Measurements from ENCODE around the gene SIX5. TPM values are rescaled to one million over a fixed set of nuclear protein-coding genes. Genes with fewer than 3 reads are reported as not detected.

Gene SIX5
- total RNA-seq, 1 donor from 2014 or later = 11.2 TPM

DNA sequence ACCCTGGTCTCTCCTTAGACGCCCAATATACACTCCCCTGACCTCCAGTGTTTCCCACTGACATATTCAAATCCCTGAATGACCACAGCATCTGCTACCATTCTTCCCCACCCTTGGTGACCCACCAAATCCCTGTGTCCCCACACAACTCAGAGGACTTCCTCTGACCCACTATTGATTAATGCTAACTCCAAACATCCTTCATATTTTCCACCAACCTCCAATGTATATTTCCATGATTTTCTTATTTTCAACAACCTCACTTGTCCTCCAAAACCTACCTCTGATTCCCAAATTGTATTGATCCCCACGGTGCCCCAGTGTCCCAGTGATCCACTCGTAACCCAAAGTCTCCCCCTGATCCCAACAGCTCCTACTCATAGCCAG lies 24.1 kb upstream of the SIX5 start:
- TF ChIP-seq, protein P1, sequence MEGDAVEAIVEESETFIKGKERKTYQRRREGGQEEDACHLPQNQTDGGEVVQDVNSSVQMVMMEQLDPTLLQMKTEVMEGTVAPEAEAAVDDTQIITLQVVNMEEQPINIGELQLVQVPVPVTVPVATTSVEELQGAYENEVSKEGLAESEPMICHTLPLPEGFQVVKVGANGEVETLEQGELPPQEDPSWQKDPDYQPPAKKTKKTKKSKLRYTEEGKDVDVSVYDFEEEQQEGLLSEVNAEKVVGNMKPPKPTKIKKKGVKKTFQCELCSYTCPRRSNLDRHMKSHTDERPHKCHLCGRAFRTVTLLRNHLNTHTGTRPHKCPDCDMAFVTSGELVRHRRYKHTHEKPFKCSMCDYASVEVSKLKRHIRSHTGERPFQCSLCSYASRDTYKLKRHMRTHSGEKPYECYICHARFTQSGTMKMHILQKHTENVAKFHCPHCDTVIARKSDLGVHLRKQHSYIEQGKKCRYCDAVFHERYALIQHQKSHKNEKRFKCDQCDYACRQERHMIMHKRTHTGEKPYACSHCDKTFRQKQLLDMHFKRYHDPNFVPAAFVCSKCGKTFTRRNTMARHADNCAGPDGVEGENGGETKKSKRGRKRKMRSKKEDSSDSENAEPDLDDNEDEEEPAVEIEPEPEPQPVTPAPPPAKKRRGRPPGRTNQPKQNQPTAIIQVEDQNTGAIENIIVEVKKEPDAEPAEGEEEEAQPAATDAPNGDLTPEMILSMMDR (conservative IDR thresholded peaks at IDR 0.05; ENCODE audit: low read depth, low read length) = no peak
- H3K4me3 ChIP-seq (ENCODE audit: low read depth, low read length) = no peak overlapping the region
- DNase-seq (ENCODE audit: low read depth) = no peak

DNA sequence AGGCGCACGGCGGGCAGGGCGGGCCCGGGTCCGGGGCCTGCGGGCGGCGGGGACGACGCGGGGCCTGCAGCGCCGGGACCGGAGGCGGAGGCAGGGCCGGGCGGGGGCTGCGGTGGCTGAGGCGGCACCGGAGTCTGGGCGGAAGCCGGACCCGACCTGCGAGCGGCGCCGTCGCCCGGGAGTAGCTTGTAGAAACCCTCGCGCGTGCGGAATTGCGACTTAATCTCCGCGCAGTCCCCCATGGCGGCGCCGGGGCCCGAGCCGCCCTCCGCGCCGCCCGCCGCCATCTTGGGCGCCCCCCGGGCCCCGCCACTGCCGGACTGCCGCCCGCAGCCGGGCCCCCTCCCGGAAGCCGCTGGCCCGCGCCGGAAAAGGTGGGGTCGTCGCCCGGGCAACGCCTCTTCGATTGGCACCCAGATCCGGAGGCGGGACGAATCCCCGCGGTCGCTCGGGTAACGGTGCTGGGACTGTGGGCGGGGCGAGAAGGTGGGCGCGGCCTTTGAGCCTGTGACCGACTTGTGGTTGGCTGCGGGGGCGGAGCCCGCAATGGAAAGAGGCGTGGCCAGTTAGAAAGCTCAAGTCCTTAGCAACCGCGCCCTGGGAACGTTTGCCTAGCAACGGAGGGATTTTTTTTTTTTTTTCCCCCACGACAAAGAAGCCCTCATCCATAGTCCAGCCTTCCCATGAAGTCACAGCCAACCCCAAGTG lies 23.6 kb upstream of the SIX5 start, which contains the start of gene DMWD:
Gene DMWD, minus strand, starts transcription at position 376 of the 708 bp plus-strand sequence. Its CDS starts 89 bp downstream, at position 287.
- TF ChIP-seq, protein P1 (conservative IDR thresholded peaks at IDR 0.05; ENCODE audit: low read depth, low read length) = no peak
- H3K4me3 ChIP-seq (ENCODE audit: low read depth, low read length) = peak within 1 kb of the TSS; percentile 97
- DNase-seq (ENCODE audit: low read depth) = peak; percentile 78

DNA sequence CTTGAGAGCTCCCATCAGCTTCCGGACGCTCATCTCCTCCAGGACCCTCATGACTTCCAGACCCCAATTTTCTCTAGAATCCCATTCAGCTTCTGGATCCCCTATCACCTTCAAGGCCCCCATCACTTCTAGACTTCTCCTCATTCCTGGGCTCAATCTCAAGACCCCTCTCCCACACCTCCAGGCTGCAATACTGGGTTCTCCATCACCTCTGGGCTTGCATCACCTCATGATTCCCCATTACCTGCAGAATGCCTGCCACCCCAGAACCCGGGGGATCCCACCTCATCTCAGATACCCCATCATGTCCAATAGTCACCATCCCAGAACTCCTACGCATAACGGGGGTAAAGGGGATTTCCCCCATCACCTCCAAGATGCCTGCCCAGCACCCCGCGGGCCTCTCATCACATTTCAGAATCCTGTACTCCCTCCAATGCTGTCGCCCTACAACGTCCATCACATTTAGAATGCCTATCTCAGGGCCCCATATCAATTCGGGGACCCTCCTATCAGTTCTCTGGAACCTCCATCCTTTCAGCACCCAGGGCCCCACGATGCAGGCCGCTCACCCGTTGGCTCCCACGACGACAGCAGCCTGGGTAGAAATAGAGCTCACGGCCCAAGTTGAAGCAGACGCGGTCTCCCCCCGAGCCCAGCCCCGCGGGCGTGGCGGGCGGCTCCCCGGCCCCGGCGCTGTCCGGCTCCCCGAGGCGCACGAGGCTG lies 22.9 kb upstream of the SIX5 start:
- TF ChIP-seq, protein P1 (conservative IDR thresholded peaks at IDR 0.05; ENCODE audit: low read depth, low read length) = no peak
- H3K4me3 ChIP-seq (ENCODE audit: low read depth, low read length) = peak overlapping the region; percentile 97
- no peak for DNase-seq (ENCODE audit: low read depth)

DNA sequence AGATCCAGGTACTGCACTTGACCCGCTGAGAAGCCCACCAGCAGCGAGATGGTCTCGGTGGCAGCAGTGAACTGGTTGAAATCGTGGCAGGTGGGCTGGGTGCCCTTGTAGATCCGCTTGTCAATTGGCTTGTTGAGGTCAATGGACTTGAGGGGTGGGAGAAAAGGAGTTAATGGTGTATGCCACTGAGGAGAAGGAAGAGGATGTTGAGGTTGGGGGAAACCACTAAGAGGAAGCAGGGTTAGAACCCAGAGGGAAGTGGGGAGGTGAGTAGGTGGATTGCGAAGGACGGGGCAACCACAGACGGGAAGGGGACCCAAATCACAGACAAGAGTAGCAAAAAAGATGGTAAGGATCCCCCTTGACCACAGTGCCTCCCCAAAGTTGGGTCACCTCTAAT lies 21.9 kb upstream of the SIX5 start:
- DNase-seq (ENCODE audit: low read depth) = no peak
- TF ChIP-seq, protein P1 (conservative IDR thresholded peaks at IDR 0.05; ENCODE audit: low read depth, low read length) = no peak
- peak overlapping the region; percentile 97 for H3K4me3 ChIP-seq (ENCODE audit: low read depth, low read length)

DNA sequence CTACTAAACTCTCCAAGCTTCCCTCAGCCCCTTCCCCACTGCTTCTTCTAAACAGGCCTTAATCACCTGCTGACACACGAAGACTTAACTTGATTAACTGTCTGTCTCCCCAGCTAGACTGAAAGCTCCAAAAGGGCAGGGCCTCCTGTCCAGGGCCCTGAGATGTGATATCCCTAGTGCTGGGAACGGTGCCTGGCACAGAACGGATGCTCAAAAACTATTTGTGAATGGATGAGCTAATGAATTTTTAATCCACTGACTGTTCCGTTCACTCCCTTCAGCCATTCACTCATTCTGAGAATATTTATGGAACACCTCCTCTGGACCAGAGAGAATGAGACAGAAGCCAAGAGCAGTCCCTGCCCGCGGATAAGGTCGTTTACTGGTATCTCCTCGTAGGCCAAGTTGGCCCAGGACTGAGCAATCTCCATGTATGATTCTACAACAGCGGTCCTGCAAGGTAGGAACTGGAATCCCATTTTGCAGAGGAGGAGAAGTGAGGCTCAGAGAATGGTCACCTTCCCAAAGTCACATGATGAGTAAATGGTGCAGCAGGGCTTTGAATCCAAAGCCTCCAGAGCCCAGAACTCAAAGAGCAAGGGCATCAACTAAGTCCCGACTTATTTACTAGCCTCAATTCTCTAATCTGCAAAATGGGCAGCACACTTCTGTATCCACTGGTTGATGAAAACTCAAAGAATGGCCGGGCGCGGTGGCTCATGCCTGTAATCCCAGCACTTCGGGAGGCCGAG lies 20.2 kb upstream of the SIX5 start:
- TF ChIP-seq, protein P1 (conservative IDR thresholded peaks at IDR 0.05; ENCODE audit: low read depth, low read length) = no peak
- DNase-seq (ENCODE audit: low read depth) = no peak
- H3K4me3 ChIP-seq (ENCODE audit: low read depth, low read length) = no peak overlapping the region

DNA sequence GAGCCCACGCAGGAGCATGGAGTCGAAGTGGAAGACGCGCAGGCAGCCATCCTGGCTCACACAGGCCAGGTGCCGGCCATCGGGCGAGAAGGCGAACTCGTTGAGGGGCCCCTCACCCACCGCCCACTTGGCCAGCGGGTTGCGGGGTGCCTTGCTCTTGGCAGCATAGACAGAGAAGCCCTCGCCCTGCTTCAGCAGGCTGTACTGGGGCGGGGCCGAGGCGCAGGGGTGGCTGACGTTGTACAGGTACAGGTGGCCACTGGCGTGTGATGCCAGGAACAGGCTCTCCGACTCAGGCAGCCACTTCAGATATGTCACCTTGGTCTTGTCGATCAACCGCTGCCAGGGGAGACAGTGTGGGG lies 17.5 kb upstream of the SIX5 start:
- no peak overlapping the region for H3K4me3 ChIP-seq (ENCODE audit: low read depth, low read length)
- no peak for DNase-seq (ENCODE audit: low read depth)
- TF ChIP-seq, protein P1 (conservative IDR thresholded peaks at IDR 0.05; ENCODE audit: low read depth, low read length) = no peak
